Activated CD4-positive, alpha-beta T cell treated with anti-CD3 and anti-CD28 coated beads for 48 hours (primary cell): ENCODE data around the gene PFDN5.
A peak's percentile ranks its signal among the peaks of the same experiment; 100 is the strongest.
"Not testable (repeated sequence)": the region's sequence is repeated elsewhere in the genome, so short reads cannot be mapped to it uniquely, and the experiment has no call there.

ENCODE experiments used
- DNase-seq: peaks from one replicate; pipeline ENCODE4 v3.0.0-alpha.2; 2020

Gene PFDN5

DNA sequence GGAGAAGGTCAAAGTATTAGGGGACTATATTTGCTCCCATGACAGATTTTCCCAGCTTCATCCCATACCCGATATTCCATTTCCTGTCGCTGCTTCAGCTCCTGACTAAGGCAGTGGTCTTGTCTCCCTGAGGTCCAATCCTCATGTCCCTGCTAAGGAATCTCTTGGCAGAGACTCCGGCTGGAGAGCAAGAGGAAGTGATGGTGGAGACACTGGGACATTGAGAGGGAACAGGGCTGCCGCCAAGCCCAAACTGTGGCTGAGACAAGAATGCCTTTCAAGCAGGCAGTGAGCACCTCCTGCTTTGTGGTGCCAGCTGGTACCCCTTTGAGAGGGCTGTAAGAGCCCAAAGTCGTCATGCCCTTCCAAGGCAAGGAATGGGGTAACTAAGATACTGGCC lies 35.3 kb downstream of the PFDN5 start:
- no peak for DNase-seq

- DNase-seq, result not testable (repeated sequence)
These were observed 37.0 kb downstream of the PFDN5 start for GRCh38 chr12:53332339-53332738.

GRCh38 chr12:53332744-53333143 lies 37.4 kb downstream of the PFDN5 start:
- no peak for DNase-seq

GRCh38 chr12:53333289-53333688 lies 37.9 kb downstream of the PFDN5 start:
- DNase-seq, result no peak

GRCh38 chr12:53333845-53334244 lies 38.5 kb downstream of the PFDN5 start:
- DNase-seq, result no peak

DNA sequence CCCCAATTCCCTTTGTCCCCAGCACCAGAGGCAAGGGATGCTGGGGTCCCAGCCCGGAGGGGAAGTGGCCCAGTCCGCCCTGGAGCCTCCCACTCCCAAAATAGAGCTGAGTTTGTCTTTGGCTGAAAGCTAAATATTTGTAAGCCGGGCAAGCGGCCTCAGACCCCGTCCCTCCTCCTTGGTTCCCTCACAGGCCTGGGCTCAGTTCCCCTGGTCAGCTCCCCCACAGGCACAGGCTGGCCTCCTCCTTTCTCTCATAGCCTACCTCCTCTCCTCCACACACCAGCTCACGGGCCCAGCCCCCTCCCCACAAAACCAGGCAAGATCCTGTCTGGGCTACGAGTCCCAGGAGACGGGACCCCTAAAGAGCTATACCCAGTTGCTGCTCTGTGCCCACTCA lies 39.5 kb downstream of the PFDN5 start:
- DNase-seq, result no peak

- no peak for DNase-seq
These were observed 40.9 kb downstream of the PFDN5 start, which contains the start of gene SP7 for GRCh38 chr12:53336181-53336681. TSS of gene SP7 (minus strand) at chr12:53336354. CDS start at chr12:53335646, 708 bp downstream.

DNA sequence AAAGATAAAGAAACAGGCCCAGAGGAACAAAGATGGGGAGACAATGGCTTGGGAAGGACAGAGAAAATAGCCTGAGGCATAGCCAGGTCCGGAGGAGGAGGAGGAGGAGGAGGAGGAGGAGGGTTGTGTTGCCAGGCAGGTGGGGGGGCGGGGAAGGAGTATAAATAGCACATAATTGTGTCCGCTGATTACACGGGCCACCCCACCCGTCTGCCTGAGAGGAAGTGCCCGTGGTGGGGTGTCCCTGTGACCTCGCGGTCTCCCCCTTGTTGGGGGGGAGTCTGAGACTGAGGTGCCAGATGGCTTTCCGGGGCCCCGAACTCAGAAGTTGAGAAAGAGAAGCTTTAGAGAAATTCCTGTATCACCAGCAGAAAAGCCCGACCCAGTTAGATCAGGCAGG lies 42.7 kb downstream of the PFDN5 start:
- no peak for DNase-seq

GRCh38 chr12:53338916-53339315 lies 43.6 kb downstream of the PFDN5 start:
- DNase-seq, result no peak

- peak; percentile 13 for DNase-seq
These were observed 45.1 kb downstream of the PFDN5 start for GRCh38 chr12:53340398-53340797.

DNA sequence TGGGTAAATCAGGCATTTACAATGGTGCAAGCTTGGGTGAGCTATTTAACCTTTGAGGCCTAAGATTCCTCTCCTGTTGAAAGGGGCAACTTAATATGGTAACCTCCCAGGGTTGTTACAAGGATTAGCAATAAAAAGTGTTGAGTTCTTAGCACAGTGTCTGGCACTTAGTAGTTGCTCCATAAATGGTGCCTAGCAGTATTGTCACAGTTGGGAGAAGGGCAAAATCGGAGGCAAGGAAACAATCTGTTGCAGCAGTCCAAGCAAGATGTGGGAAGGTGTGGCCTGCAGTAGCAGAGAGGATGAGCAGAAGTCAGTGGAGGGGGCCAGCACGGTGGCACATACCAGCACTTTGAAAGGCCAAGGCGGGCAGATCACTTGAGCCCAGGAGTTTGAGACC lies 48.1 kb downstream of the PFDN5 start:
- DNase-seq, result no peak

GRCh38 chr12:53343969-53344368 lies 48.6 kb downstream of the PFDN5 start:
- no peak for DNase-seq

- no peak for DNase-seq
These were observed 49.1 kb downstream of the PFDN5 start for GRCh38 chr12:53344487-53344823.

GRCh38 chr12:53344824-53345485 lies 49.6 kb downstream of the PFDN5 start:
- DNase-seq, result peak; percentile 79

GRCh38 chr12:53345486-53346188 lies 50.3 kb downstream of the PFDN5 start:
- no peak for DNase-seq

DNA sequence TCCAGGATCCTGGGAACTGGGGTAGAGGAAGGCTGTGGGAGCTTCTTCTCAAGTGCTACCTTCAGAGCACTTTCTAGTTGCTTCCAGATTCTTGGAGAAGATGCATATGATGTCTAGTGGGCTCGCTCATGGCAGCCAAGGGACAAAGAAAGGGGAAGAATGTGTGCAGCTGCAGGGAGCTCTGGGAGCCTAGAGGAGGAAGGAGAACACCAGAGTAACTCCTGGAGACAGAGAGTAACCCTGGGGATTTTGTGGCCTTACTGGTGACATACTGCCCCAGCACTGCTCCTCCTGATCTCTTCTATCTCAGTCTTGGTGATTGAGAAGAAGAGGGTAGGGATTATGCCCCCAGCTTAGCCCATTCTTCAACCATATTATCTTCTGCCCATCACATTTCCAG lies 51.1 kb downstream of the PFDN5 start:
- DNase-seq, result no peak

DNA sequence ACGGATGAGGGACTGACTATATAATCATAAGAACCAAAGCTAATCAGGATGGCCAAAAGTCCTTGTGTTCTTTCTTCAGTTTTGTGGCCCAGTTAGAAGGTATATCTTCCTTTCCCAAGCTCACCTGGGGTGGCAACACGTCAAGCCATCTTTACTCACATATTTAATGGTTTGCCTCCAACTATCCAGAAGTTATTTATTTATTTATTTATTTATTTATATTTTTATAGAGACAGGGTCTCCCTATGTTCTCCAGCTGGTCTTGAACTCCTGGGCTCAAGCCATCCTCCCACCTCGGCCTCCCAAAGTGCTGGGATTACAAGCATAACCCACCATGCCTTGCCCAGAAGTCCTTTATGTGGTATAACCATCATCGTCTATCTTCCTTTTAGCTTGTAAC lies 52.6 kb downstream of the PFDN5 start:
- no peak for DNase-seq
